GM12891 (cell line): Measurements from ENCODE around the gene PLOD1.

ENCODE experiments used
- POLR2A ChIP-seq: IDR thresholded peaks from 2 replicates; pipeline ENCODE4 v1.6.1; 2011; ENCODE audit warnings: low read depth, low read length, control low read depth
- TAF1 ChIP-seq: IDR thresholded peaks from 2 replicates; pipeline ENCODE4 v1.6.1; 2011; ENCODE audit warnings: low read depth, low read length, control low read depth

- TF ChIP-seq POLR2A (no peak), TAF1 (no peak)
Observed at GRCh38 chr1:11925938-11926292, 8.6 kb upstream of the PLOD1 start.
